Osteoblast (primary cell): ENCODE results near the gene UBXN10. TPM values are rescaled to one million over a fixed set of nuclear protein-coding genes. Genes with fewer than 3 reads are reported as not detected.

ENCODE experiments used
- DNase-seq: peaks from one replicate; pipeline ENCODE4 v3.0.0; 2011; ENCODE audit warnings: low spot score, mixed read lengths; ENCODE audit not compliant: insufficient read length; ENCODE audit errors: missing footprints
- H2AFZ ChIP-seq: 2 replicates; pipeline ENCODE4 v1.6.0; 2011; ENCODE audit warnings: mild to moderate bottlenecking, low read length
- H3K27ac ChIP-seq: 2 replicates; pipeline ENCODE4 v1.5.1; 2011; ENCODE audit warnings: mild to moderate bottlenecking, low read depth, low read length, moderate library complexity
- H3K27me3 ChIP-seq: 2 replicates; pipeline ENCODE4 v1.6.0; 2012; ENCODE audit warnings: mild to moderate bottlenecking, control low read depth, inconsistent platforms, low read length, moderate library complexity; ENCODE audit not compliant: insufficient read depth
- H3K36me3 ChIP-seq: 2 replicates; pipeline ENCODE4 v1.5.1; 2011; ENCODE audit warnings: mild to moderate bottlenecking, low read length, control low read depth, moderate library complexity; ENCODE audit not compliant: insufficient read depth
- H3K4me1 ChIP-seq: 2 replicates; pipeline ENCODE4 v1.5.1; 2011; ENCODE audit warnings: mild to moderate bottlenecking, low read length, control low read depth, moderate library complexity; ENCODE audit not compliant: insufficient read depth
- H3K4me2 ChIP-seq: 2 replicates; pipeline ENCODE4 v1.6.0; 2011; ENCODE audit warnings: mild to moderate bottlenecking, low read length; ENCODE audit not compliant: insufficient read depth
- H3K4me3 ChIP-seq: fragments of 200-600 bp; sonication (generic); 3 replicates; pipeline ENCODE4 v1.5.1; 2012; ENCODE audit warnings: mild to moderate bottlenecking, low read length, inconsistent platforms; ENCODE audit not compliant: insufficient read depth
- H3K79me2 ChIP-seq: 2 replicates; pipeline ENCODE4 v1.6.0; 2012; ENCODE audit warnings: mild to moderate bottlenecking, low read length, control low read depth, inconsistent platforms; ENCODE audit not compliant: insufficient read depth
- H3K9me3 ChIP-seq: 2 replicates; pipeline ENCODE4 v1.5.1; 2011; ENCODE audit warnings: low read depth, low read length, control low read depth
- H4K20me1 ChIP-seq: 2 replicates; pipeline ENCODE4 v1.6.0; 2012; ENCODE audit warnings: mild to moderate bottlenecking, low read length, control low read depth; ENCODE audit not compliant: insufficient read depth
- total RNA-seq: library from RNA; depleted of rRNA; stranded (reverse); fragments of >200 nt; gene quantifications from 2 replicates; pipeline ENCODE4 v1.2.3, GENCODE V29; 2012
- TF ChIP-seq, protein P1 (sequence below): IDR thresholded peaks from 2 replicates; pipeline ENCODE4 v1.5.1; 2011; ENCODE audit warnings: mild to moderate bottlenecking, low read depth, low read length, moderate library complexity; ENCODE audit errors: extremely low read depth

Gene UBXN10
- total RNA-seq, 1 donor: under 0.01 TPM

GRCh38 chr1:20223551-20224419, 37.9 kb downstream of the UBXN10 start:
- no peak overlapping the region for H3K4me2 ChIP-seq
- TF ChIP-seq, protein P1, sequence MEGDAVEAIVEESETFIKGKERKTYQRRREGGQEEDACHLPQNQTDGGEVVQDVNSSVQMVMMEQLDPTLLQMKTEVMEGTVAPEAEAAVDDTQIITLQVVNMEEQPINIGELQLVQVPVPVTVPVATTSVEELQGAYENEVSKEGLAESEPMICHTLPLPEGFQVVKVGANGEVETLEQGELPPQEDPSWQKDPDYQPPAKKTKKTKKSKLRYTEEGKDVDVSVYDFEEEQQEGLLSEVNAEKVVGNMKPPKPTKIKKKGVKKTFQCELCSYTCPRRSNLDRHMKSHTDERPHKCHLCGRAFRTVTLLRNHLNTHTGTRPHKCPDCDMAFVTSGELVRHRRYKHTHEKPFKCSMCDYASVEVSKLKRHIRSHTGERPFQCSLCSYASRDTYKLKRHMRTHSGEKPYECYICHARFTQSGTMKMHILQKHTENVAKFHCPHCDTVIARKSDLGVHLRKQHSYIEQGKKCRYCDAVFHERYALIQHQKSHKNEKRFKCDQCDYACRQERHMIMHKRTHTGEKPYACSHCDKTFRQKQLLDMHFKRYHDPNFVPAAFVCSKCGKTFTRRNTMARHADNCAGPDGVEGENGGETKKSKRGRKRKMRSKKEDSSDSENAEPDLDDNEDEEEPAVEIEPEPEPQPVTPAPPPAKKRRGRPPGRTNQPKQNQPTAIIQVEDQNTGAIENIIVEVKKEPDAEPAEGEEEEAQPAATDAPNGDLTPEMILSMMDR: no peak
- no peaks in the 10 kb centered on the region for H3K9me3 ChIP-seq
- no peak overlapping the region for H3K27ac ChIP-seq
- no peaks in the 10 kb centered on the region for H4K20me1 ChIP-seq
- H3K4me3 ChIP-seq: no peak overlapping the region
- no peaks in the 10 kb centered on the region for H3K36me3 ChIP-seq
- no peak for DNase-seq
- H3K27me3 ChIP-seq: peaks cover 70% of the 10 kb centered on the region
- no peaks in the 10 kb centered on the region for H3K79me2 ChIP-seq
- no peak overlapping the region for H2AFZ ChIP-seq
- no peaks in the 10 kb centered on the region for H3K4me1 ChIP-seq

GRCh38 chr1:20224546-20224945, 38.6 kb downstream of the UBXN10 start:
- H3K4me3 ChIP-seq: no peak overlapping the region
- H3K9me3 ChIP-seq: no peaks in the 10 kb centered on the region
- H4K20me1 ChIP-seq: no peaks in the 10 kb centered on the region
- no peak overlapping the region for H3K4me2 ChIP-seq
- H3K4me1 ChIP-seq: no peaks in the 10 kb centered on the region
- TF ChIP-seq, protein P1: no peak
- H2AFZ ChIP-seq: no peak overlapping the region
- H3K27ac ChIP-seq: no peak overlapping the region
- H3K27me3 ChIP-seq: peaks cover 71% of the 10 kb centered on the region
- no peaks in the 10 kb centered on the region for H3K36me3 ChIP-seq
- no peak for DNase-seq
- no peaks in the 10 kb centered on the region for H3K79me2 ChIP-seq

- no peak for DNase-seq
- TF ChIP-seq, protein P1: no peak
- Histone ChIP-seq H2AFZ (no peak overlapping the region), H3K9me3 (no peaks in the 10 kb centered on the region), H3K4me1 (no peaks in the 10 kb centered on the region), H3K27ac (no peak overlapping the region), H4K20me1 (no peaks in the 10 kb centered on the region), H3K4me2 (no peak overlapping the region), H3K27me3 (peaks cover 52% of the 10 kb centered on the region), H3K4me3 (no peak overlapping the region), H3K79me2 (no peaks in the 10 kb centered on the region), H3K36me3 (no peaks in the 10 kb centered on the region)
These were observed 41.8 kb downstream of the UBXN10 start for GRCh38 chr1:20227704-20228103.

- DNase-seq: no peak
- no peak overlapping the region for H3K27ac ChIP-seq
- TF ChIP-seq, protein P1: no peak
- peaks cover 46% of the 10 kb centered on the region for H3K27me3 ChIP-seq
- H3K9me3 ChIP-seq: no peaks in the 10 kb centered on the region
- H4K20me1 ChIP-seq: no peaks in the 10 kb centered on the region
- H3K4me2 ChIP-seq: no peak overlapping the region
- no peaks in the 10 kb centered on the region for H3K4me1 ChIP-seq
- H3K4me3 ChIP-seq: no peak overlapping the region
- H3K36me3 ChIP-seq: no peaks in the 10 kb centered on the region
- no peaks in the 10 kb centered on the region for H3K79me2 ChIP-seq
- H2AFZ ChIP-seq: no peak overlapping the region
These were observed 42.5 kb downstream of the UBXN10 start for GRCh38 chr1:20228314-20228825.
